Loucy (cell line): ENCODE data around the gene IL3RA.

Experiments
- CTCF ChIP-seq: fragments of 200-600 bp; sonication (generic); conservative IDR thresholded peaks from 2 replicates; pipeline ENCODE4 v1.5.1; 2014; ENCODE audit warnings: mild to moderate bottlenecking, antibody characterized with exemption, low read length
- EZH2phosphoT487 ChIP-seq: fragments of 200-600 bp; IDR thresholded peaks from 2 replicates; pipeline ENCODE4 v1.6.1; 2018; ENCODE audit warnings: antibody characterized with exemption, mild to moderate bottlenecking, moderate library complexity, borderline replicate concordance

GRCh38 chrX:1425381-1425780 is 88.8 kb downstream of the IL3RA start:
- TF ChIP-seq CTCF (no peak), EZH2phosphoT487 (no peak)
